PC-3 (cell line): ENCODE data around the gene FBXO44. TPM values are rescaled to one million over a fixed set of nuclear protein-coding genes. Genes with fewer than 3 reads are reported as not detected.
A peak's percentile ranks its signal among the peaks of the same experiment; 100 is the strongest.
"Not testable (repeated sequence)": the region's sequence is repeated elsewhere in the genome, so short reads cannot be mapped to it uniquely, and the experiment has no call there.

Source experiments
- ATAC-seq: fragments of 200-7000 bp; cut with Tn5 transposase; 2 replicates; pipeline ENCODE4 v1.9.1; 2020; ENCODE audit warnings: mild to moderate bottlenecking, moderate library complexity
- Bru-seq: library from RNA; stranded (reverse); fragments of 400-500 nt; gene quantifications from one replicate; lab custom pipeline; 2021; lab: Mats Ljungman, UMichigan
- BruChase-seq, 2 experiments: library from RNA; stranded (reverse); fragments of 400-500 nt; gene quantifications; one replicate each; lab custom pipeline; 2021; lab: Mats Ljungman, UMichigan
- BruUV-seq: library from RNA; stranded (reverse); fragments of 400-500 nt; replicated peaks from 2 replicates; lab custom pipeline; 2021; lab: Mats Ljungman, UMichigan
- CTCF ChIA-PET: fragments of 300-600 bp; sonication (Branson Sonifier 250); formaldehyde crosslinking; loops from one replicate; lab custom pipeline; 2022; ENCODE audit warnings: antibody characterized with exemption; lab: Charles Lee
- POLR2A ChIA-PET: fragments of 300-600 bp; sonication (Branson Sonifier 250); formaldehyde crosslinking; loops from one replicate; lab custom pipeline; 2022; ENCODE audit warnings: antibody characterized with exemption; ENCODE audit not compliant: unreplicated experiment; lab: Charles Lee
- DNase-seq: peaks from one replicate; pipeline ENCODE4 v3.0.0-alpha.2; 2015
- H2AFZ ChIP-seq: fragments of 300-600 bp; sonication (generic); 2 replicates; pipeline ENCODE4 v1.6.0; 2016; ENCODE audit warnings: antibody characterized with exemption, low read length
- H3F3A ChIP-seq: fragments of 300-600 bp; sonication (generic); one replicate; pipeline ENCODE4 v1.6.0; 2017; ENCODE audit warnings: antibody characterized with exemption, low read length, control low read depth, mild to moderate bottlenecking; ENCODE audit not compliant: unreplicated experiment
- H3K27ac ChIP-seq: fragments of 300-600 bp; sonication (generic); 2 replicates; pipeline ENCODE4 v1.5.1; 2016; ENCODE audit warnings: mild to moderate bottlenecking, low read length
- H3K27me3 ChIP-seq: fragments of 300-600 bp; sonication (generic); 2 replicates; pipeline ENCODE4 v1.6.1; 2016; ENCODE audit warnings: low read length, mixed read lengths
- H3K36me3 ChIP-seq: fragments of 300-600 bp; sonication (generic); 2 replicates; pipeline ENCODE4 v1.6.1; 2016; ENCODE audit warnings: low read depth, mixed run types, low read length, mixed read lengths
- H3K4me1 ChIP-seq: fragments of 300-600 bp; sonication (generic); 2 replicates; pipeline ENCODE4 v1.5.1; 2016; ENCODE audit warnings: low read length; ENCODE audit not compliant: insufficient read depth
- H3K4me2 ChIP-seq: fragments of 300-600 bp; sonication (generic); 2 replicates; pipeline ENCODE4 v1.6.0; 2016; ENCODE audit warnings: low read length
- H3K4me3 ChIP-seq: fragments of 300-600 bp; sonication (generic); 2 replicates; pipeline ENCODE4 v1.5.1; 2016; ENCODE audit warnings: mild to moderate bottlenecking, low read length, mixed read lengths
- H3K79me2 ChIP-seq: fragments of 300-600 bp; sonication (generic); 2 replicates; pipeline ENCODE4 v1.6.1; 2017; ENCODE audit warnings: low read length, mixed read lengths
- H3K9ac ChIP-seq: fragments of 300-600 bp; sonication (generic); 2 replicates; pipeline ENCODE4 v1.6.0; 2016; ENCODE audit warnings: mild to moderate bottlenecking, low read length
- H3K9me2 ChIP-seq: fragments of 300-600 bp; sonication (generic); replicated peaks from 2 replicates; pipeline ENCODE4 v1.6.1; 2016; ENCODE audit warnings: mixed run types, low read length, mixed read lengths
- H3K9me3 ChIP-seq: fragments of 300-600 bp; sonication (generic); 2 replicates; pipeline ENCODE4 v1.6.1; 2016; ENCODE audit warnings: low read length, mixed read lengths
- H4K20me1 ChIP-seq: fragments of 300-600 bp; sonication (generic); 2 replicates; pipeline ENCODE4 v1.6.1; 2016; ENCODE audit warnings: low read length, mixed read lengths
- EZH2 ChIP-seq: fragments of 300-600 bp; sonication (generic); IDR thresholded peaks from one replicate; pipeline ENCODE4 v1.6.1; 2017; ENCODE audit warnings: antibody characterized with exemption, mild to moderate bottlenecking, low read length; ENCODE audit not compliant: unreplicated experiment
- EZH2phosphoT487 ChIP-seq: fragments of 300-600 bp; sonication (generic); IDR thresholded peaks from 2 replicates; pipeline ENCODE4 v1.6.1; 2018; ENCODE audit warnings: mild to moderate bottlenecking, antibody characterized with exemption, low read length, borderline replicate concordance
- intact Hi-C: fragments of 100-400 bp; cut with micrococcal nuclease; formaldehyde crosslinking; loops from 2 replicates; pipeline ENCODE4 v1.9.0; 2023
- long read RNA-seq: library from polyadenylated mRNA; unstranded; transcript quantifications from one replicate; pipeline ENCODE4 v2.0.0, GENCODE V29; 2021; ENCODE audit not compliant: unreplicated experiment
- total RNA-seq: library from RNA; depleted of rRNA; stranded (reverse); fragments of >200 nt; gene quantifications from 2 replicates; pipeline ENCODE4 v1.2.3, GENCODE V29; 2014; rRNA removed
- TF ChIP-seq, protein P1 (sequence below): fragments of 300-600 bp; sonication (generic); conservative IDR thresholded peaks from 2 replicates; pipeline ENCODE4 v1.5.1; 2017; ENCODE audit warnings: antibody characterized with exemption, low read depth, mild to moderate bottlenecking, low read length

FBXO44 gene, protein sequence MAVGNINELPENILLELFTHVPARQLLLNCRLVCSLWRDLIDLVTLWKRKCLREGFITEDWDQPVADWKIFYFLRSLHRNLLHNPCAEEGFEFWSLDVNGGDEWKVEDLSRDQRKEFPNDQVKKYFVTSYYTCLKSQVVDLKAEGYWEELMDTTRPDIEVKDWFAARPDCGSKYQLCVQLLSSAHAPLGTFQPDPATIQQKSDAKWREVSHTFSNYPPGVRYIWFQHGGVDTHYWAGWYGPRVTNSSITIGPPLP
- total RNA-seq = 19.2 and 23.5 TPM in 2 replicates
- percentile 61 among the genes with signal in this experiment for Bru-seq, nascent RNA
- percentile 75 among the genes with signal in this experiment for BruChase-seq, experiment 1, labeled RNA remaining after a 6-hour chase
- percentile 68 among the genes with signal in this experiment for BruChase-seq, experiment 2, labeled RNA remaining after a 2-hour chase
- long read RNA-seq, transcript FBXO44-204 (5 exons, 1,734 nt) = minor isoform, 9 of 79 reads
- long read RNA-seq, transcript FBXO44-202 (6 exons, 2,903 nt) = major isoform, 14 of 79 reads
- long read RNA-seq, partial matches to known transcripts = 29 of 79 reads
- long read RNA-seq, other reads (novel, unspliced or antisense) = 23 of 79 reads

DNA sequence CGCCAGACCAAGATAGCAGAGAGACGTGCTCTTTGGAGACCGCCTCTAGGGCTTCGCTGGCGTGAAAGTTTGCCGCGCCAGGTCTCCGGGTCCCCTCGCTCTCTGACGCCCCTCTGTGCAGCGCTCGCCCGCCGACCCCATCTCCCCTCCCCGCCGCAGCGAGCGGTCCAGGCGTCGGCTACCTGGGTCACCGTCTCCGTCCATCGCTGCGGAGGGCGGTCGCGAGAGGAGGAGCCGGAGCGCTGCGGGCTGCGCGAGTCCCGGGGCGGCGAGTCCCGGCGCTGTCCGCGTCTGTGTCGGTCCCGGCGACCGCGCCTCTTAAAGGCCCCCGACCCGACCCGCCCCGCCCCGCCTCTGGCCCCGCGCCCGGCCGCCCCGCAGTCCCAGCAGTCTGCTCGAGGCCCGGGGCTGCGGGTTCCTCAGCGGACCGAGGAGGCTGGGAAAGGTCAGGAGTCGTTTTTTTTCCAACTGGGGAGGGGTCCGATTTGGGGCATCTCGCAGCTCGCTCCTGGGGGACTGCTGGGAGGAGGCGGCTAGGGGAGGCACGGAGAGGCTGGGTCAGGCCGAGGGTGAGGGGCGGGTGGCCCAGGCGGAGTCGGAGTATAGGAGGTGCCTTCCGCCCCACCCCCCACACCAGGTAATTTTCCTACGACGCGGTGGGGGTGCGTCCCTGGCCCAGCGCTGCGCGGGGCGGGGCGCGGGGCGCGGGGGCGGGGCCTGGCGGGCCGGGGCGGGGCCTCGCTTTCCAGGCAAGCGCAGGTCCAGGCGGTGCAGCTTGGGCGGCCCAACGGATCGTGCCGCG, at the start of gene FBXO44, which contains the start of gene FBXO2:
TSS of gene FBXO44 (plus strand) at position 741 of the 802 bp plus-strand sequence. CDS start 959 bp downstream, outside the sequence.
TSS of gene FBXO2 (minus strand) at position 293 of the 802 bp plus-strand sequence. CDS start at position 204, 89 bp downstream.
- Histone ChIP-seq H2AFZ (peak within 1 kb of the TSS; percentile 73), H3K9me2 (no peaks in the 10 kb centered on the region), H3K27me3 (no peaks in the 10 kb centered on the region), H3K4me2 (peak within 1 kb of the TSS; percentile 78), H3K4me3 (peak within 1 kb of the TSS; percentile 62), H3F3A (no peaks in the 10 kb centered on the region), H3K27ac (peak within 1 kb of the TSS; percentile 61), H3K9ac (peak within 1 kb of the TSS; percentile 51; the same call in 1 of the 2 replicates), H4K20me1 (no peaks in the 10 kb centered on the region), H3K4me1 (peaks cover 28% of the 10 kb centered on the region), H3K36me3 (no peaks in the 10 kb centered on the region), H3K79me2 (peaks cover 10% of the 10 kb centered on the region), H3K9me3 (no peaks in the 10 kb centered on the region)
- ChIA-PET CTCF (no interaction called here), POLR2A (no interaction called here)
- TF ChIP-seq, protein P1, sequence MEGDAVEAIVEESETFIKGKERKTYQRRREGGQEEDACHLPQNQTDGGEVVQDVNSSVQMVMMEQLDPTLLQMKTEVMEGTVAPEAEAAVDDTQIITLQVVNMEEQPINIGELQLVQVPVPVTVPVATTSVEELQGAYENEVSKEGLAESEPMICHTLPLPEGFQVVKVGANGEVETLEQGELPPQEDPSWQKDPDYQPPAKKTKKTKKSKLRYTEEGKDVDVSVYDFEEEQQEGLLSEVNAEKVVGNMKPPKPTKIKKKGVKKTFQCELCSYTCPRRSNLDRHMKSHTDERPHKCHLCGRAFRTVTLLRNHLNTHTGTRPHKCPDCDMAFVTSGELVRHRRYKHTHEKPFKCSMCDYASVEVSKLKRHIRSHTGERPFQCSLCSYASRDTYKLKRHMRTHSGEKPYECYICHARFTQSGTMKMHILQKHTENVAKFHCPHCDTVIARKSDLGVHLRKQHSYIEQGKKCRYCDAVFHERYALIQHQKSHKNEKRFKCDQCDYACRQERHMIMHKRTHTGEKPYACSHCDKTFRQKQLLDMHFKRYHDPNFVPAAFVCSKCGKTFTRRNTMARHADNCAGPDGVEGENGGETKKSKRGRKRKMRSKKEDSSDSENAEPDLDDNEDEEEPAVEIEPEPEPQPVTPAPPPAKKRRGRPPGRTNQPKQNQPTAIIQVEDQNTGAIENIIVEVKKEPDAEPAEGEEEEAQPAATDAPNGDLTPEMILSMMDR = no peak
- no peak for TF ChIP-seq EZH2phosphoT487
- no peak for TF ChIP-seq EZH2
- intact Hi-C loops = no loop called here
- no TSS peak for BruUV-seq
- DNase-seq = peak; percentile 34
- ATAC-seq = peak; percentile 61

DNA sequence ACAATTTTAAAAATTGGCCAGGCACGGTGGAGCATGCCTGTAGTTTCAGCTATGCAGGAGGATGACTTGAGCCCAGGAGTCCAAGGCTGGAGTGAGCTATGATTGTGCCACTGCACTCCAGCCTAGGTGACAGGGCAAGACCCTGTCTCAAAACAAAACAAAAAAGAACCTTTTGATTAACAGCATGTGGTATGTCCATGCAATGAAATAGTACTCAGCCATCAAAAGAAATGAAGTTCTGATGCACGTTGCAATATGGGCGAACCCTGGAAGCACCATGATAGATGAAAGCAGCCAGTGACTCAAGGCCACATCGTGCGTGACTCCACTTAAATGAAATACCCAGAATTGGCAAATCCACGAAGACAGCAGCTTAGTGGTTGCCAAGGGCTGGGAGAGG, 47.9 kb upstream of the FBXO44 start:
- H3K9me3 ChIP-seq = no peaks in the 10 kb centered on the region
- H3K4me3 ChIP-seq = no peak overlapping the region
- intact Hi-C loops = no loop called here
- H3K9ac ChIP-seq = no peak overlapping the region
- no peak overlapping the region for H3K4me2 ChIP-seq
- H2AFZ ChIP-seq = no peak overlapping the region
- no peak for TF ChIP-seq EZH2
- TF ChIP-seq, protein P1 = no peak
- no peak for TF ChIP-seq EZH2phosphoT487
- no peaks in the 10 kb centered on the region for H3F3A ChIP-seq
- ATAC-seq = no peak
- H3K36me3 ChIP-seq = no peaks in the 10 kb centered on the region
- H4K20me1 ChIP-seq = no peaks in the 10 kb centered on the region
- H3K27me3 ChIP-seq = peaks cover 31% of the 10 kb centered on the region
- no peak for DNase-seq
- no peaks in the 10 kb centered on the region for H3K4me1 ChIP-seq
- no peaks in the 10 kb centered on the region for H3K9me2 ChIP-seq
- CTCF ChIA-PET = no interaction called here
- POLR2A ChIA-PET = no interaction called here
- H3K27ac ChIP-seq = no peak overlapping the region
- no TSS peak for BruUV-seq
- no peaks in the 10 kb centered on the region for H3K79me2 ChIP-seq

DNA sequence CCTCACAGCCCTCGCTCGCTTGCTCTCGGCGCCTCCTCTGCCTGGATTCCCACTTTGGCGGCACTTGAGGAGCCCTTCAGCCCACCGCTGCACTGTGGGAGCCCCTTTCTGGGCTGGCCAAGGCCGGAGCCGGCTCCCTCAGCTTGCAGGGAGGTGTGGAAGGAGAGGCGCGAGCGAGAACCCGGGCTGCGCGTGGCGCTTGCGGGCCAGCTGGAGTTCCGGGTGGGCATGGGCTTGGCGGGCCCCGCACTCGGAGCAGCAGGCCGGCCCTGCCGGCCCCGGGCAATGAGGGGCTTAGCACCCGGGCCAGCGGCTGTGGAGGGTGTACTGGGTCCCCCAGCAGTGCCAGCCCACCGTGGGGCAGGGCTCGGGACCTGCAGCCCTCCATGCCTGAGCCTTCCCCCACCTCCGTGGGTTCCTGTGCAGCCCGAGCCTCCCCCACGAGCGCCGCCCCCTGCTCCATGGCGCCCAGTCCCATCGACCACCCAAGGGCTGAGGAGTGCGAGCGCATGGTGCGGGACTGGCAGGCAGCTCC, 46.0 kb upstream of the FBXO44 start:
- H3K79me2 ChIP-seq, H3K4me3 ChIP-seq, H3K4me1 ChIP-seq, H3K27ac ChIP-seq, H3K4me2 ChIP-seq, intact Hi-C loops, H3F3A ChIP-seq, H3K36me3 ChIP-seq, CTCF ChIA-PET, DNase-seq, BruUV-seq, H3K9me3 ChIP-seq, H3K9me2 ChIP-seq, H4K20me1 ChIP-seq, H3K9ac ChIP-seq, POLR2A ChIA-PET, ATAC-seq, H2AFZ ChIP-seq: not testable (repeated sequence)
- H3K27me3 ChIP-seq = peaks cover 21% of the 10 kb centered on the region

DNA sequence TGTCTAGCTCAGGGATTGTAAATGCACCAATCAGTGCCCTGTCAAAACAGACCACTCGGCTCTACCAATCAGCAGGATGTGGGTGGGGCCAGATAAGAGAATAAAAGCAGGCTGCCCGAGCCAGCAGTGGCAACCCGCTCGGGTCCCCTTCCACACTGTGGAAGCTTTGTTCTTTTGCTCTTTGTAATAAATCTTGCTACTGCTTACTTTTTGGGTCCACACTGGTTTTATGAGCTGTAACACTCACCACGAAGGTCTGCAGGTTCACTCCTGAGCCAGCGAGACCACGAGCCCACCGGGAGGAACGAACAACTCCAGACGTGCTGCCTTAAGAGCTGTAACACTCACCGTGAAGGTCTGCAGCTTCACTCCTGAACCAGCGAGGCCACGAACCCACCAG, 45.3 kb upstream of the FBXO44 start:
- H3K9ac ChIP-seq, H3K4me1 ChIP-seq, H3K9me2 ChIP-seq, H2AFZ ChIP-seq, H3F3A ChIP-seq, DNase-seq, H3K4me2 ChIP-seq, H3K27ac ChIP-seq, ATAC-seq, POLR2A ChIA-PET, intact Hi-C loops, H3K4me3 ChIP-seq, H4K20me1 ChIP-seq, BruUV-seq, H3K36me3 ChIP-seq, H3K9me3 ChIP-seq, H3K79me2 ChIP-seq, CTCF ChIA-PET: not testable (repeated sequence)
- H3K27me3 ChIP-seq = peaks cover 21% of the 10 kb centered on the region
